NCI-H460 (cell line): ENCODE measurements around the gene PLPP7. TPM values are rescaled to one million over a fixed set of nuclear protein-coding genes. Genes with fewer than 3 reads are reported as not detected.
"Not testable (repeated sequence)": the region's sequence is repeated elsewhere in the genome, so short reads cannot be mapped to it uniquely, and the experiment has no call there.

Experiments used
- DNase-seq: peaks from one replicate; pipeline ENCODE4 v3.0.0-alpha.2; 2016; ENCODE audit warnings: low read depth; ENCODE audit errors: extremely low read depth
- total RNA-seq: library from RNA; depleted of rRNA; stranded (reverse); fragments of >200 nt; shearing (Covaris generic); gene quantifications from 2 replicates; pipeline ENCODE4 v1.2.3, GENCODE V29; 2014

PLPP7 gene
- total RNA-seq, 1 experiment from 2014 or later, result 0.10 TPM

DNA sequence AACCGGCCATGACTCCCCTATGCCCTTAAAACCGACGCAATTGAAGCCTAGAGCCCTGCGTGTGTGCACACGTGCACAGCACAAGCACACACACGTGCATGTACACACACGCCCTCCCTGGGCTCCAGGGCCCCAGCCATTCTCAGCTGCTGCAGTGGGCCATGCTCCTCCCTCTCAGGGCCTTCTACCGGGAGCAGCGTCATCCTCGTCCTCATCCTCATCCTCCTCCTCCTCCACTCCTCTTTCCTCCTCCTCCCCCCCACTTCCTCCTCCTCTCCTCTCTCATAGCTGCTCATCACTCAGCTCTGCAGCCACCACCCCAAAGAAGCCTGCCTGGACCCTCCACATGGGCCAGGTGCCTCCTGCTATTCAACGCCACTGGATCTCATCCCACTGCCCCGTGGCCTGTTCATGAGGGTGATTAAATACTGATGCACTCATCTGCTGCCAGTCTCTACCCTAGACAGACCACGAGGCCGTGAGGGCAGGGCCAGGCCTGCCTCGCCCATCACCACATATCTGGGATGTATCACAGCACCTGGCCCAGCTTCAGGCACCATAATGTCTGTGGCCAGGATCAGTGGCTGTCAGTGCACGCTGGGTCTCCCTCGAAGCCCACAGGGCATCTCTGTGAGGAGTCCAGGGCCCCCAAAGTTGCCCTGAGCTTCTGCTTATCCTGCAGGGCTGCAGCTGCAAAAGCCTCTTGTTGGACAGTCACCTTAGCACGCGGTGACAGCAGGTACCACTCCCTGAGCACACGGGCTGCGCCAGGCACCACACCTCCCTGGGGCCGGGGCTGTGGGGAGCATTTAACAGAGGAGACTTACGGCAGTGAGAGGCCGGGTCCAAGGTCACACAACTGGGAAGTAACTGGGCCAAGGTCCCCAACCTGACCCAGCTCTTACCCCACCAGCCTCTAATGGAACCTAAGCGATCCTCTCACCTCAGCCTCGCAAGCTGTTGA lies 23.0 kb upstream of the PLPP7 start:
- DNase-seq, result no peak

DNA sequence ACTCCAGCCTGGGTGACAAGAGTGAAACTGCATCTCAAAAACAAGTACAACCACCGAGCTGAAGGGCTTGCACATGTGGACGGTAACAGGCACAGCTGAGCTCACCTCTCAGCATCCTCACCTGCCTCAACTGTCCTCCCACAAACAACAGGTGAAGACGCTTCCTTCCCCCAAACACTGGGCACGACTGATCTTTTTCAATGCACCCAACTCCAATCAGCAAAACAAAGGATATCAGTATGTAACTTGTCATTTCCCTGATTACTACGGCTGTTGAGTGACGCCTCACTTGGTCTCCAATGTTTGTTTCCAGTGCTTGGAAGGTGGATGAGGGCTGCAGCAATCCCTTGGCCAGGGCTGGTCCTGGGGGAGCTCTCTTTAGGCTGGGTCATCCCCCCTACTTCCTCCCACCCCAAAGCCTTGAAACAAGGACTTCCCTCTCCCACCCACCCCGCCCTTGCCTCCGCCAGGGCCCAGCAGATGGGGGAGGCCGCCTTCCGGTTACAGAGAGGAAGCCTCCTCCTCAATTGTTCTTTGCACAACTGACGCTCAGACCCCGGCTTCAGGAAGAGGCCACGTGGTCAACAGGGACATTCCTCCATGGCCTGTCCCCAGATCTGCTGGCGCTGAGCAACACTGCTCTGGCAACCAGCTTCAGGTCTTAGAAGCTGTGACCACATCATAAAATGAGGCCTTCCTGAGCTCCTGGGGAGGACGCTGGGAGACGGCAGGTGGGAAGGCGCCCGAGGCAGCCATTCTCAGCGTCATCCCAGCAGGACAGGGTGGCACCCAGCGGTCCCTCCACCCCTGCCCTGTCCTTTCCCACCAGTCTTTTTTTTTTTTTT lies 19.1 kb upstream of the PLPP7 start:
- DNase-seq, result no peak

DNA sequence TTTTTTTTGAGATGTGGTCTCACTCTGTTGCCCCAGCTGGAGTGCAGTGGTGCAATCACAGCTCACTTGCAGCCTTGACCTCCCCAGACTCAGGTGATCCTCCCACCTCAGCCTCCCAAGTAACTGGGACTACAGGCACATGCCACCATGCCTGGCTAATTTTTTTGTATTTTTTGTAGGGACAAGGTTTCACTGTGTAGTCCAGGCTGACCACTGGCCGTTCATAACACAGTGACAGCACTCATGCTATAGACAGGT lies 18.6 kb upstream of the PLPP7 start:
- not testable (repeated sequence) for DNase-seq

GRCh38 chr9:131271506-131271931 lies 18.0 kb upstream of the PLPP7 start:
- no peak for DNase-seq

DNA sequence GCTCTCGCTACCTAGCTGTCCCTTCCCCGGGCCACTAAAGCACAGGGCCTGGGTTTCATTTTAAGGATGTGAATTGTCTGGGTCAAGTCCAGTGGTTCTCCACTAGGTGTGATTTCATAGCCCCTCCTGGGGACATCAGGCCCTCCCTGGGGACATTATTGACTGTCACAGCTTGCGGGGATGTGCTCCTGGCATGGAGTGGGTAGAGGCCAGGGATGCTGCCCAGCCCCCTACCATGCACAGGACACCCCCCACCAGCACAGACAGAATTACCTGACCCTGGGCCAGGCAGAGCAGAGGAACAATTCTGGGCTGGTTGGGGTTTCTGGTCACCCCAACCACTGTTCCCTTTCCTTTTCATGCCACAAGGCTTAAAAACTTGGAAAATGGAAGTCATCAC lies 17.3 kb upstream of the PLPP7 start:
- no peak for DNase-seq

DNA sequence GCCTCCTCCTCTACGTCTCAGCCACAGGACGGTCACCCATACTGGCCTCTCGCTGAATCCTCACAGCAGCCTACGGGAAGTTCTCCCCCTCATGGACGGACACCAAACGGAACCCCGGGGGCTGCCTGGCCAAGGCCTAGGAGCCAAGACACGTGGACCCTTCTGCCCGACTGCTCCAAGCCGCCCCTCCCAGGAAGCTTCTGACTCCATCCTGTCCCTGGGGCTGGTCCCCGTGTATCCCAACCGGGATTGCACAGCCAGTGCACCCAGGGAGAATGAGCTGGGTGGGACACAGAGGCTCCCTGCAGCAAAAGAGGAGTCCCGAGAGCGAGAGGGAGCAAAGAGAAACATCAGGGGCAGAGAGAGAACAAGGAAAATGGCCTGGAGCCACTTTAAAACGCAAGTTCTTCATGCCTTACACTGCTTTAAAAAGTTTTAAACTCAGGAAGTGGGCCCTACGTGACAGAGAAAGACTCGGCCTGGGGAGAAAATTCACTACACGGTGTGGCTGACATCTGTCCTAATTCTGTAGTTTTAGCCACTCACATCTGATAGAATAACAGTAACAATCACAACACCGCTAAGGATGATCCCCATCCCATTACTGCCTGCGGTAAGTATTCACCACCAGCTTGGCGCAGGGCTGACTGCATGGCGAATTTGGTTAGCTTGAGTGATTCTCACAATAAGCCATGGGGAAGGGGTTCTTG lies 16.2 kb upstream of the PLPP7 start:
- DNase-seq, result no peak

DNA sequence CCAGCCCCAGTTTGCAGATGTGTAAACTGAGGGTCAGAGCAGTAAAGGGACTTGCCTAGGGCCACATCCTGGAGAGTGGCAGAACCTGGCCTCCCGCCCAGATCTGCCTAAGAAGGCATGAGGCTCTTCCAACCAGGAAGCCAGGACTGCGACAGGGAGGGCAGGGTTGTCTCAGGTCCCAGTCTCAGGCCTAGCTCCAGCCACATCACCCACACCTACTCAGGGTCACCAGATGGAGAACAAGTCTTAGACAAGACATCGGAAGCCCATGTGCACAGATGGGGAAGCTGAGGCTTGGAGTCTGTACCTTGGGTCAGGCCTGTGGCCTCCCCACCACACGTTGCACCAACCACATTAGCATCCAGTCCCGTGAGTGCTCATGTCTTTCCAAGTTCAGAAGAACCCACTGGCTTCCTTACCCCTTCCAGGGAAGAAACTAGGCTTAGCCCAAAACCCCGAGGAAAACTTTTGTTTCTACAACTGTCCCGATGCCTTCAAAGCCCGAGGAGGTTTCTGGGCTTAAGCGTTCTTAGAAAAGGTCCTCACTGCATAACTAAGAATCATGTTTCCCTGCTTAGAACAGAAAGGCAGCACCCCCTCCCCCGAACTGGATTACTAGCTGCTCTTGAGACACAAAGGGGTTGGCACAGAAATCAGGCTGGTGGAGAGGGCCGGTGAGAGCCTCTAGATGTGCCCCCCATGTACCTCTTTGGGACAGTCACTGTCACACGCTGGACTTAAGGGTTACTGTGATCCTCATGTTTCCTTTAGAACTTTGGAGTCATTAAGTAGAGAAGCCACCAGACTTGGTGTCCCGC lies 15.5 kb upstream of the PLPP7 start:
- no peak for DNase-seq

- no peak for DNase-seq
Observed at GRCh38 chr9:131274674-131275331, 14.7 kb upstream of the PLPP7 start.

GRCh38 chr9:131275332-131276093 lies 14.0 kb upstream of the PLPP7 start:
- DNase-seq, result no peak

DNA sequence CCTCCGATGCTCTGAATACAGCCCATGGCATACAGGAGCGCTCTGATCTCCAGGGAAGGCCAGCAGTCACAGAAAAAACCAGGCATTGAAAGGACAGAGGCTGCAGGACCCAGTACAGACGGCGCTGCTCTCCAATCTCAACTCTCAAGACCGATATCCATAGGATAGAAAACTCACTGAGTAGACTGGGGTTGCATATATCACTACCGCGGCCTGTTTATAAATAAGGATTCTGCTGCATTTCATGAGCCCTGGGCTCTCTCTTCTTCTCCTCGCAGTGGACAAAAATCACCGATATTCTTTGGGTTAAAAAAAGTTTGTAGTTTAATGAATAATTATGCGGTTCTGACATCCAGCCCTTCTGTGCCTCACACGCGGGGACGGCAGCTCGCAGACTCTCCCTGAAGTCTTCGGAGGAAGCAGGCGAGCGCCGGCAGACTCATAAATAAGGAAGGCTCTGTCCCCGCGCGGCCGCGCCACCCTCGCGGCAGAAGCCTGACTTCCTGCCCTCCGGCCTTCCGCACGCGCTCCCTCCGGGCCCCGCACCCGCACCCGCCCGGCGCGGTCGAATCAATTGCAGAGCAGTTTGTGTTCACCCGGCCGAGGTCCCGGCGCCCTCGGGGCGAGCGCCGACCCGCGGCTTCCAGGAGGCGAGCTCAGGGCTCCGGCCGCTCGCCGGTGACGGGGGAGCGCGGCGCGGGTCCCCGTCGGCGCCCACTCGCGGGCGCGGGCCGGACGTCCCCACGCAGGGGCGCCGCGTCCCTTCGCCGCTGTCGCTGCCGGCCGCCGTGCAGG lies 13.2 kb upstream of the PLPP7 start, which contains the start of gene FAM78A:
FAM78A (minus strand) TSS at position 417 of the 795 bp plus-strand sequence; CDS start at position 86, 331 bp downstream.
- DNase-seq, result no peak

DNA sequence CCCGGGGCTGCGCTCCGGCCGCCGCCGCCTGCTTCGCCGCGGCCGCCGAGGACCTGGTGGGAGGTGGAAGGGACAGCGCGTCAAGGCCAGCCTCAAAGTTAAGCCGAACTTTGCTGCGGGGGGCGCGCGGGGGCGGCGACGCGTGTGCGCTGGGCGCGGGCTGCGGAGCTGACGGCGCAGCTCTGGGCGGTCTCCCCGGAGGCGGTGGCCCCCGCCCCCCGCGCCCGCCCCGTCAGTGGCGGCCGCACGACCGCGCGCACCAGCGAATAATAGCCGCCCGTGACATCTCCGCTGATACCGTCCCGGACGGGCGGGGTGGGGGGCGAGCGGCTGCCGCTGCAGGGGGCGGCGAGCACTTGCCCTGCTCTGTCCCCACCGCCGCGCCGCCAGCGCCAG lies 12.6 kb upstream of the PLPP7 start:
- DNase-seq, result no peak

GRCh38 chr9:131277287-131277909 lies 12.1 kb upstream of the PLPP7 start:
- DNase-seq, result no peak

DNA sequence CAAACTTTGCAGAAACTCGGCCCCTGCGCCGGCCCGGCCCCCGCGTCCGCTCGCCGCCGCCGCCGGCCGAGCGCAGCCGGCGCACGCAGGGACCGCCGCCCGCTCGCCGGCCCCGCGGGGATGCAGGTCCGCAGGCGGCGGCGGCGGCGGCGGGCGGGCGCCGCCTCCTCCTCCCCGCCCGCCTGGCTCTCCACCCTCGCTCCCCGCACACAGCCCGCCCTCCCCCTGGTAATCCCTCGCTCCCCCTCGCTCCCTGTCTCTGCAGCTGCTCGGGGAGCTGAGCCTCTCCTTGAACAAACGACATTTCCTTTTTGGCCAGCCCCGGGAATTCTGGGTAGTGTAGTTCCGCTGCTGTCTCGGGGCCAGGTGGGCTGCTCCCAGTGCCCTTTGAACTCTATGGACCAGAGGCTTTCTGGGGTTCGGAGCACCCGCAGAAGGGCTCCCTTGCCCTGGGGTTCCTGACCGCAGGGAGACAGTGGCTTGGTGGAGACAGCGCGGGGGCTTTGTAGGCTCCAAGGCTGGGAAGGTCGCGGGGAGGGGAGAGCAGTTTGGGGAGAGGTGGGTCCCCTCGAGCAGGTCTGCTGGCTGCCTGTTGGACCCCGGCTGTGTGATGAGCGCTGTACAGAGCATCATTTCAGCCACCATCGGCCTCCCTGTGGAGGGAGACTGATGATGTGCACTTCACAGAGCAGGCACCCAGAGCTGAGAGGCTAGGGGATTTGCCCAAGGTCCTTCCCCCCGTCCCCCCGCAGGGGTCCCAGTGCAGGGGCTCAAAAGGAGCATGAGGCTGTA lies 11.4 kb upstream of the PLPP7 start:
- peak; percentile 66 for DNase-seq

- DNase-seq, result no peak
Observed at GRCh38 chr9:131278702-131279111, 10.8 kb upstream of the PLPP7 start.

- no peak for DNase-seq
Observed at GRCh38 chr9:131279196-131279862, 10.2 kb upstream of the PLPP7 start.

- DNase-seq, result no peak
Observed at GRCh38 chr9:131279863-131280570, 9.5 kb upstream of the PLPP7 start.
